Cardiac muscle cell (in vitro differentiated cells and primary cell): ENCODE data around the gene SNTB2. TPM values are rescaled to one million over a fixed set of nuclear protein-coding genes. Genes with fewer than 3 reads are reported as not detected.

Experiments used
- DNase-seq, 2 donors: peaks; one replicate each; pipeline versions ENCODE4 v3.0.0 to v3.0.0-alpha.2; 2010 to 2017; ENCODE audit warnings: low read depth in 1 of 2, low spot score in 1 of 2
- H3K27ac ChIP-seq: fragments of 200-600 bp; sonication (generic); 2 replicates; pipeline ENCODE4 v1.5.1; 2016
- H3K27me3 ChIP-seq: fragments of 200-600 bp; sonication (generic); 2 replicates; pipeline ENCODE4 v1.6.0; 2016; ENCODE audit warnings: control low read depth
- H3K36me3 ChIP-seq: fragments of 200-600 bp; sonication (generic); 2 replicates; pipeline ENCODE4 v1.5.1; 2016; ENCODE audit warnings: control low read depth
- H3K4me1 ChIP-seq: fragments of 200-600 bp; sonication (generic); 2 replicates; pipeline ENCODE4 v1.8.1; 2017; ENCODE audit warnings: low read depth, mild to moderate bottlenecking, mixed run types
- H3K4me3 ChIP-seq: fragments of 200-600 bp; sonication (generic); 2 replicates; pipeline ENCODE4 v1.5.1; 2016; ENCODE audit warnings: mild to moderate bottlenecking
- H3K9me3 ChIP-seq: fragments of 200-600 bp; sonication (generic); 2 replicates; pipeline ENCODE4 v1.5.1; 2017; ENCODE audit warnings: low read depth, mild to moderate bottlenecking, control low read depth
- CTCF ChIP-seq: IDR thresholded peaks from 2 replicates; pipeline ENCODE4 v1.5.1; 2012; ENCODE audit warnings: low read depth, mild to moderate bottlenecking, low read length
- polyA plus RNA-seq: library from polyadenylated mRNA; unstranded; fragments of >200 nt; fragmentation: Nextera tagmentation; extraction: Ambion mirVana; gene quantifications from 2 replicates; pipeline ENCODE4 v1.2.1, GENCODE V29; 2016
- total RNA-seq: library from RNA; depleted of rRNA; stranded (reverse); fragments of >200 nt; gene quantifications from 2 replicates; pipeline ENCODE4 v1.2.3, GENCODE V29; 2016

Gene SNTB2
- total and polyA plus RNA-seq, 2 experiments from 2014 or later = 12.7 to 17.1 TPM

GRCh38 chr16:69319381-69319780, 132.4 kb downstream of the SNTB2 start:
- TF ChIP-seq CTCF = no peak
- no peaks in the 10 kb centered on the region for H3K4me1 ChIP-seq

GRCh38 chr16:69319826-69320739, 133.1 kb downstream of the SNTB2 start:
- no peaks in the 10 kb centered on the region for H3K9me3 ChIP-seq
- no peak overlapping the region for H3K4me3 ChIP-seq
- H3K27ac ChIP-seq = no peak overlapping the region
- no peaks in the 10 kb centered on the region for H3K27me3 ChIP-seq
- H3K4me1 ChIP-seq = no peaks in the 10 kb centered on the region
- no peak for TF ChIP-seq CTCF
- no peak for DNase-seq
- peaks cover 62% of the 10 kb centered on the region for H3K36me3 ChIP-seq

More at GRCh38 chr16:69319381-69319780, 132.4 kb downstream of the SNTB2 start:
- Histone ChIP-seq H3K27ac (no peak overlapping the region), H3K4me3 (no peak overlapping the region), H3K9me3 (no peaks in the 10 kb centered on the region), H3K27me3 (no peaks in the 10 kb centered on the region), H3K36me3 (peaks cover 61% of the 10 kb centered on the region)
- no peak for DNase-seq

- DNase-seq = no peak
- Histone ChIP-seq H3K27me3 (no peaks in the 10 kb centered on the region), H3K4me3 (no peak overlapping the region), H3K27ac (no peak overlapping the region), H3K36me3 (peaks cover 67% of the 10 kb centered on the region), H3K9me3 (no peaks in the 10 kb centered on the region), H3K4me1 (no peaks in the 10 kb centered on the region)
- TF ChIP-seq CTCF = no peak
These were observed 133.7 kb downstream of the SNTB2 start for GRCh38 chr16:69320740-69321073.

DNA sequence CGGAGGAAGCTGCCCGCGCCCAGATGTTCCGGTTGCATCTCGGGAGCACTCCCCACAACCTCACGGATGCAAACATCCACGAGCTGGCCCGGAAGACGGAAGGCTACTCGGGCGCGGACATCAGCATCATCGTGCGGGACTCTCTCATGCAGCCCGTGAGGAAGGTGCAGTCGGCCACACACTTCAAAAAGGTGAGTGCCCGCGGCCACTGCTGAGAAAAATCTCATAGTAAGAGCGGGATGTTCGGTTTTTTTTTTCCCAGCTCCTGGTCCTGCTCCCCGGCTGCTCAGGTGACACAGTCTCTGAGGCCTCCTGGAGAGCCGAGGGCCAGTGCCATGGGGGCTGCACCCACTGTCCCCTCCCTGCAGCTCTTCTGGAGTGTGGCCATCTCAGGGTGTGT, 134.1 kb downstream of the SNTB2 start:
- no peaks in the 10 kb centered on the region for H3K27me3 ChIP-seq
- peaks cover 66% of the 10 kb centered on the region for H3K36me3 ChIP-seq
- H3K27ac ChIP-seq = no peak overlapping the region
- no peaks in the 10 kb centered on the region for H3K9me3 ChIP-seq
- no peak overlapping the region for H3K4me3 ChIP-seq
- no peak for DNase-seq
- no peak for TF ChIP-seq CTCF
- H3K4me1 ChIP-seq = no peaks in the 10 kb centered on the region

- Histone ChIP-seq H3K27me3 (no peaks in the 10 kb centered on the region), H3K36me3 (peaks cover 58% of the 10 kb centered on the region), H3K9me3 (no peaks in the 10 kb centered on the region), H3K4me3 (no peak overlapping the region), H3K4me1 (no peaks in the 10 kb centered on the region), H3K27ac (no peak overlapping the region)
- no peak for DNase-seq
- no peak for TF ChIP-seq CTCF
These were observed 135.4 kb downstream of the SNTB2 start for GRCh38 chr16:69322343-69322742.
